Neural progenitor cell (in vitro differentiated cells): Measurements from ENCODE around the gene CCDC7. TPM values are rescaled to one million over a fixed set of nuclear protein-coding genes. Genes with fewer than 3 reads are reported as not detected.

Experiments used
- DNase-seq: peaks from one replicate; pipeline ENCODE4 v3.0.0-alpha.2; 2016; ENCODE audit warnings: low spot score
- H2AFZ ChIP-seq: fragments of 200-600 bp; sonication (generic); replicated peaks from 2 replicates; pipeline ENCODE4 v1.6.1; 2016; ENCODE audit warnings: antibody characterized with exemption
- H3F3A ChIP-seq: fragments of 200-600 bp; sonication (generic); 2 replicates; pipeline ENCODE4 v1.6.1; 2016; ENCODE audit warnings: antibody characterized with exemption, low read depth
- H3K27ac ChIP-seq: fragments of 200-600 bp; sonication (generic); 2 replicates; pipeline ENCODE4 v1.5.1; 2016; ENCODE audit warnings: mild to moderate bottlenecking
- H3K27me3 ChIP-seq: fragments of 200-600 bp; sonication (generic); 2 replicates; pipeline ENCODE4 v1.6.1; 2016; ENCODE audit warnings: mild to moderate bottlenecking, moderate library complexity
- H3K36me3 ChIP-seq: fragments of 200-600 bp; sonication (generic); 2 replicates; pipeline ENCODE4 v1.5.1; 2016
- H3K4me1 ChIP-seq: fragments of 200-600 bp; sonication (generic); 2 replicates; pipeline ENCODE4 v1.6.1; 2016; ENCODE audit warnings: mixed run types
- H3K4me2 ChIP-seq: fragments of 200-600 bp; sonication (generic); 2 replicates; pipeline ENCODE4 v1.6.1; 2016
- H3K4me3 ChIP-seq: fragments of 200-600 bp; sonication (generic); 2 replicates; pipeline ENCODE4 v1.5.1; 2016
- H3K79me2 ChIP-seq: fragments of 200-600 bp; sonication (generic); 2 replicates; pipeline ENCODE4 v1.6.1; 2016; ENCODE audit warnings: low read depth
- H3K9ac ChIP-seq: fragments of 200-600 bp; sonication (generic); 2 replicates; pipeline ENCODE4 v1.6.1; 2016
- H3K9me3 ChIP-seq: fragments of 200-600 bp; sonication (generic); 2 replicates; pipeline ENCODE4 v1.5.1; 2016; ENCODE audit warnings: low read depth
- H4K20me1 ChIP-seq: fragments of 200-600 bp; sonication (generic); 2 replicates; pipeline ENCODE4 v1.6.1; 2016; ENCODE audit warnings: low read depth
- H3K27ac Mint-ChIP-seq: 3 replicates; pipeline ENCODE4 v1.8.0; 2021; ENCODE audit warnings: mixed read lengths
- H3K27me3 Mint-ChIP-seq: 2 replicates; pipeline ENCODE4 v1.8.0; 2022; ENCODE audit warnings: low read depth, mild to moderate bottlenecking, inconsistent platforms, moderate library complexity, mixed read lengths; ENCODE audit not compliant: insufficient read depth
- H3K36me3 Mint-ChIP-seq: 3 replicates; pipeline ENCODE4 v1.8.0; 2021; ENCODE audit warnings: mixed read lengths
- H3K4me1 Mint-ChIP-seq: 3 replicates; pipeline ENCODE4 v1.8.0; 2021; ENCODE audit warnings: mixed read lengths
- H3K4me3 Mint-ChIP-seq: 3 replicates; pipeline ENCODE4 v1.8.0; 2021; ENCODE audit warnings: mild to moderate bottlenecking, moderate library complexity, mixed read lengths
- H3K9me3 Mint-ChIP-seq: 3 replicates; pipeline ENCODE4 v1.8.0; 2020; ENCODE audit warnings: mixed read lengths
- CTCF ChIP-seq: fragments of 200-600 bp; sonication (generic); IDR thresholded peaks from 2 replicates; pipeline ENCODE4 v1.5.1; 2017; ENCODE audit warnings: antibody characterized with exemption, mild to moderate bottlenecking
- EZH2 ChIP-seq: fragments of 200-600 bp; sonication (generic); IDR thresholded peaks from 2 replicates; pipeline ENCODE4 v1.6.1; 2017; ENCODE audit warnings: antibody characterized with exemption, mild to moderate bottlenecking, moderate library complexity
- EZH2phosphoT487 ChIP-seq: fragments of 200-600 bp; sonication (generic); IDR thresholded peaks from 2 replicates; pipeline ENCODE4 v1.6.1; 2017; ENCODE audit warnings: antibody characterized with exemption
- total RNA-seq: library from RNA; depleted of rRNA; stranded (reverse); fragments of >200 nt; gene quantifications from 2 replicates; pipeline ENCODE4 v1.2.3, GENCODE V29; 2015; ENCODE audit warnings: low replicate concordance

CCDC7 gene
- total RNA-seq, 1 donor from 2014 or later = 6.9 TPM

GRCh38 chr10:32410569-32410968 lies 35.4 kb upstream of the CCDC7 start:
- Mint-ChIP-seq H3K4me1 (no peaks in the 10 kb centered on the region), H3K27ac (no peak overlapping the region), H3K36me3 (no peaks in the 10 kb centered on the region), H3K27me3 (no peaks in the 10 kb centered on the region), H3K4me3 (no peak overlapping the region), H3K9me3 (no peaks in the 10 kb centered on the region)
- TF ChIP-seq EZH2 (no peak), CTCF (no peak), EZH2phosphoT487 (no peak)
- Histone ChIP-seq H3K4me3 (no peak overlapping the region), H3K27ac (no peak overlapping the region), H3K4me1 (no peaks in the 10 kb centered on the region), H3K79me2 (no peaks in the 10 kb centered on the region), H3K4me2 (no peak overlapping the region), H3F3A (no peaks in the 10 kb centered on the region), H4K20me1 (no peaks in the 10 kb centered on the region), H3K27me3 (no peaks in the 10 kb centered on the region), H2AFZ (no peak overlapping the region), H3K36me3 (no peaks in the 10 kb centered on the region), H3K9ac (no peak overlapping the region), H3K9me3 (no peaks in the 10 kb centered on the region)
- DNase-seq = no peak

GRCh38 chr10:32411797-32412498 lies 34.0 kb upstream of the CCDC7 start:
- no peaks in the 10 kb centered on the region for H3K36me3 Mint-ChIP-seq
- Histone ChIP-seq H3K4me2 (no peak overlapping the region), H4K20me1 (no peaks in the 10 kb centered on the region), H3K4me3 (no peak overlapping the region), H3F3A (no peaks in the 10 kb centered on the region), H3K9ac (no peak overlapping the region), H2AFZ (no peak overlapping the region), H3K4me1 (no peaks in the 10 kb centered on the region), H3K27me3 (no peaks in the 10 kb centered on the region), H3K79me2 (no peaks in the 10 kb centered on the region), H3K36me3 (no peaks in the 10 kb centered on the region), H3K27ac (no peak overlapping the region), H3K9me3 (no peaks in the 10 kb centered on the region)
- no peaks in the 10 kb centered on the region for H3K27me3 Mint-ChIP-seq
- no peak overlapping the region for H3K4me3 Mint-ChIP-seq
- no peaks in the 10 kb centered on the region for H3K9me3 Mint-ChIP-seq
- no peak for TF ChIP-seq EZH2phosphoT487
- no peak for TF ChIP-seq CTCF
- H3K4me1 Mint-ChIP-seq = no peaks in the 10 kb centered on the region
- DNase-seq = no peak
- no peak overlapping the region for H3K27ac Mint-ChIP-seq

GRCh38 chr10:32412499-32412853 lies 33.5 kb upstream of the CCDC7 start:
- no peaks in the 10 kb centered on the region for H3K36me3 Mint-ChIP-seq
- Histone ChIP-seq H3K4me2 (no peak overlapping the region), H3K27me3 (no peaks in the 10 kb centered on the region), H3K27ac (no peak overlapping the region), H3K9me3 (no peaks in the 10 kb centered on the region), H3K9ac (no peak overlapping the region), H2AFZ (no peak overlapping the region), H3K4me1 (no peaks in the 10 kb centered on the region), H3K79me2 (no peaks in the 10 kb centered on the region), H3K36me3 (no peaks in the 10 kb centered on the region), H3F3A (no peaks in the 10 kb centered on the region), H3K4me3 (no peak overlapping the region), H4K20me1 (no peaks in the 10 kb centered on the region)
- no peak for DNase-seq
- no peak overlapping the region for H3K27ac Mint-ChIP-seq
- no peaks in the 10 kb centered on the region for H3K9me3 Mint-ChIP-seq
- H3K4me3 Mint-ChIP-seq = no peak overlapping the region
- TF ChIP-seq EZH2phosphoT487 (no peak), EZH2 (no peak), CTCF (no peak)
- no peaks in the 10 kb centered on the region for H3K27me3 Mint-ChIP-seq
- H3K4me1 Mint-ChIP-seq = no peaks in the 10 kb centered on the region
